Upper lobe of left lung (tissue), 4 donors: ENCODE measurements around the gene CIT.

ENCODE experiments used
- POLR2A ChIP-seq, 4 donors: fragments of 450-650 bp; IDR thresholded peaks; one replicate each; pipeline ENCODE4 v1.5.1; 2016 to 2017; ENCODE audit warnings: antibody characterized with exemption in 4 of 4, mild to moderate bottlenecking in 2 of 4
- TF ChIP-seq, protein P1 (sequence below), 6 experiments: fragments of 450-650 bp in 4 of 6; fragments of 200-600 bp in 2 of 6; sonication (generic) in 2 of 6; IDR thresholded peaks; one replicate each; pipeline ENCODE4 v1.5.1; 2016 to 2019; ENCODE audit warnings: antibody characterized with exemption in 6 of 6

DNA sequence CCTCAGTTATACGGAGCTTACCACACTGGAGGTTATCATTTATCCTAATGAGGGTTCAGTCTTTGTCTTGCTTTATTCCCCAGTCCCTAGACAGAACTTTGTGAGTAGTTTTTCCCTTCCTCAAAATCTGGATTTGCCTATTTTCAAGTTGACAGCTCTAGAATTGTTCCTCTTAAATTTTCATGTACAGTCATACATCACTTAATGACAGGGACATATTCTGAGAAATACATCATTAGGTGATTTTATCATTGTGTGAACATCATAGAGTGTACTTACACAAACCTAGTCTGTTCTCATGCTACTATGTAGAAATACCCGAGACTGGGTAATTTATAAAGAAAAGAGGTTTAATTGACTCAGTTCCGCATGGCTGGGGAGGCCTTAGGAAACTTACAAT is 206.1 kb downstream of the CIT start:
- TF ChIP-seq, protein P1, sequence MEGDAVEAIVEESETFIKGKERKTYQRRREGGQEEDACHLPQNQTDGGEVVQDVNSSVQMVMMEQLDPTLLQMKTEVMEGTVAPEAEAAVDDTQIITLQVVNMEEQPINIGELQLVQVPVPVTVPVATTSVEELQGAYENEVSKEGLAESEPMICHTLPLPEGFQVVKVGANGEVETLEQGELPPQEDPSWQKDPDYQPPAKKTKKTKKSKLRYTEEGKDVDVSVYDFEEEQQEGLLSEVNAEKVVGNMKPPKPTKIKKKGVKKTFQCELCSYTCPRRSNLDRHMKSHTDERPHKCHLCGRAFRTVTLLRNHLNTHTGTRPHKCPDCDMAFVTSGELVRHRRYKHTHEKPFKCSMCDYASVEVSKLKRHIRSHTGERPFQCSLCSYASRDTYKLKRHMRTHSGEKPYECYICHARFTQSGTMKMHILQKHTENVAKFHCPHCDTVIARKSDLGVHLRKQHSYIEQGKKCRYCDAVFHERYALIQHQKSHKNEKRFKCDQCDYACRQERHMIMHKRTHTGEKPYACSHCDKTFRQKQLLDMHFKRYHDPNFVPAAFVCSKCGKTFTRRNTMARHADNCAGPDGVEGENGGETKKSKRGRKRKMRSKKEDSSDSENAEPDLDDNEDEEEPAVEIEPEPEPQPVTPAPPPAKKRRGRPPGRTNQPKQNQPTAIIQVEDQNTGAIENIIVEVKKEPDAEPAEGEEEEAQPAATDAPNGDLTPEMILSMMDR (IDR thresholded peaks at IDR 0.05) = no peak
- TF ChIP-seq POLR2A (IDR thresholded peaks at IDR 0.05) = no peak
